HG02798 (cell line): ENCODE results near the gene SPEN.
A peak's percentile ranks its signal among the peaks of the same experiment; 100 is the strongest.

ENCODE experiments used
- ATAC-seq: cut with Tn5 transposase; IDR thresholded peaks from one replicate; pipeline ENCODE4 v1.9.1; 2021; ENCODE audit warnings: mild to moderate bottlenecking; ENCODE audit not compliant: unreplicated experiment, poor library complexity

SPEN gene

GRCh38 chr1:15956150-15956549 is 108.6 kb downstream of the SPEN start:
- no peak for ATAC-seq

DNA sequence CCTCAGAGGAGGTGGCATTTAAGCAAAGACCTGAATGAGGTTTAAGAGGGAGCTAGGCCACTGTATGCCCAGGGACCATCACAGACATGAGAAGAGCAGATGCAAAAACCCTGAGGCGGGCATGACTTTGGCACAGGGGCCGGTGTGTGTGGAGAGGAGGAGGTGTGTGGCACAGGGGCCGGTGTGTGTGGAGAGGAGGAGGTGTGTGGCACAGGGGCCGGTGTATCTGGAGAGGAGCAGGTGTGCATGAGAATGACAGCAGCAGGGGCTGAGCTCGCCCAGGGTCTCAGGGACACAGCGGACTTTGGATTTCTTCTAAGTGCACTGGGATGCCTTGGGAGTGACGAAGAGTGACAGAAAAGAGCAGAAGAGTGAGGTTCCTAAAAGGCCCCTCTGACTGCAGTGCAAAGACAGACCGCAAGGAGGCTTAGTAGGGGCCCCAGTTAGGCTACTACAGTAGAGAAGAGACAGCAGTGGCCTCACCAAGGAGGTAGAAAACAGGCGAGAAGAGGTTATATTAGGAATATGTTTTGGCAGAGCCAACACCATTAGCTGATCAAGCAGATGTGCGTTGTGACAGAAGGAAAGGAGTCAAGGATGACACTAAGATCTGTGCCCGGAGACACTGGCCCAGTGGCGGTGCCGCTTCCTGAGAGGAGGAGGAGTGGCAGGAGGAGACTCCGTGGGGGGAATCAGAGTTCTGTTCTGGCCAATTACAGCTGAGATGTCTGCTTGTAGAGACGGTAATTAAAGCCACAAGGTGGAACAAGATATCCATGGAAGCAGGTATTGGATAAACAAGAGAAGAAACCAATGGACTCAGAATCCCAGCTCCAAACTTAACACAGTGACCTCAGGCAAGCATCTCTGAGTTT is 110.0 kb downstream of the SPEN start:
- ATAC-seq = no peak

GRCh38 chr1:15958111-15958510 is 110.6 kb downstream of the SPEN start:
- no peak for ATAC-seq

DNA sequence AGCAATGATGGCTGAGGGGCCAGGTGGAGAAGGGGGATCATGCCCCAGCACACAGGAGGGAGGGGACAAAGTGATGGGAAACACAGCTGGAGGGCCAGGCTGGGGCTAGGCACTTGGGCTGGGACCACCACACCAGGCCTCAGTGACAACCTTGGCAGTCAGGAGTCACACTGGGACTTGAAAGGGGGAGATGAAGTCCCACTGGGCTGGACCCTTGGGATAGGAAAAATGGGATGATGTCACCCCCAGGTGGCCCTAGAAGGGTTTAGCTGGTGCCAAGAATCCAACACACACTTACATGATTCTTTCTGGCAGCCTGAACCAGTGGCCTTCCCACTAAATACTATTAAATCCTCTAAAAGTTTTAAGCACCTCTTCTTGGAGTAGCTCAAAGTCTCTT is 111.3 kb downstream of the SPEN start:
- ATAC-seq = no peak

DNA sequence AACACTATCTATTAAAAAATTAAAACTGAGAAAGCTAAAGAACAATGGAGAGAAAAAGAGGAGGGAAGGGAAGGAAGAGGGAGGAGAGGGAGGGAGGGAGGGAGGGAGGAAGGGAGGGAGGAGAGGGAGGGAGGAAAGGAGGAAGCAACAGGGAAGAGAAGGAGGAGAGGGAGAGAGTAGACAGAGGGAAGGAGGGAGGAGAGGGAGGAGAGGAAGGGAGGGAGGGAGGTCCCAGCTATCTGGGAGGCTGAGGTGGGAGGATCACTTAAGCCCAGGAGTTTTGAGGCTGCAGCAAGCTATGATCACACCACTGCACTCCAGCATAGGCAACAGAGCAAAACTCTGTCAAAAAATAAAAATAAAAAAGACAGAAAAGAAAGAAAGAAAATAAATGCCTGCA is 111.9 kb downstream of the SPEN start:
- ATAC-seq = no peak

GRCh38 chr1:15959827-15960446 is 112.4 kb downstream of the SPEN start:
- ATAC-seq = no peak

DNA sequence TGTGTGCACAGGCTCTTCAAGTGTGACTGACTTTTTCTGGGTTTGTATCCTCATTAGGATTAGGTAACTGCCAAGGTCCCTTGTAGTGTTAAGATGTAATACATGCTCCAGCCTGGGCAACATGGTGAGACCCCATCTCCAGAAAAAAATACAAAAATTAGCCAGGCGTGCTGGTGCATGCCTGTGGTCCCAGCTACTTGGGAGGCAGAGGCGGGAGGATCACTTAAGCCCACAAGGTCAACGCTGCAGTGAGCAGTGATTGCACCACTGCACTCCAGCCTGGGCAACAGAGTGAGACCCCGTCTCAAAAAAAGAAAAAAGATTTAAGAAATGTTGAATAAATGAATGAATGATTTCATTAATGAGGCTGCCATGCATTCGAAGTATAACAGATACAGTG is 113.3 kb downstream of the SPEN start:
- ATAC-seq = no peak

DNA sequence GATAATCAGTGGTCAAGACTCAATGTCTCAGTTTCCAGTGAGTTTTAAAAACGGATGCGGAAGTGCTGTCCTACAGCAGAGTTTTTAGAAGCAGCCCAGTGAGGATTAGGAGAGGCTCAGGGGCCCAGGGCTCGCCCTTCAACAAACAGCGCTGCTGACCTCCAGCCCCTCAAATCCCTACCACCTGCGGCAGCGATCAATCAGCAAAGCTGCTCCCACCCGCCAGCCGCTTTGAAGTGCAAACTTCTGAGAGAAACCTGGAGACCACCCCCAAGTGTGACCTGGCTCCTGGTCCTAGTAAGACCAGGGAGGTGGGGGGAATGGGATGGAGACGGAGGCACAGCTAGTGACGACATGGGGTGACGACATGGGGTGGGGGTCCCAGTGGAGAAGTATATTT is 114.0 kb downstream of the SPEN start:
- ATAC-seq = no peak

- no peak for ATAC-seq
Measured at GRCh38 chr1:15962176-15962575, 114.7 kb downstream of the SPEN start.

DNA sequence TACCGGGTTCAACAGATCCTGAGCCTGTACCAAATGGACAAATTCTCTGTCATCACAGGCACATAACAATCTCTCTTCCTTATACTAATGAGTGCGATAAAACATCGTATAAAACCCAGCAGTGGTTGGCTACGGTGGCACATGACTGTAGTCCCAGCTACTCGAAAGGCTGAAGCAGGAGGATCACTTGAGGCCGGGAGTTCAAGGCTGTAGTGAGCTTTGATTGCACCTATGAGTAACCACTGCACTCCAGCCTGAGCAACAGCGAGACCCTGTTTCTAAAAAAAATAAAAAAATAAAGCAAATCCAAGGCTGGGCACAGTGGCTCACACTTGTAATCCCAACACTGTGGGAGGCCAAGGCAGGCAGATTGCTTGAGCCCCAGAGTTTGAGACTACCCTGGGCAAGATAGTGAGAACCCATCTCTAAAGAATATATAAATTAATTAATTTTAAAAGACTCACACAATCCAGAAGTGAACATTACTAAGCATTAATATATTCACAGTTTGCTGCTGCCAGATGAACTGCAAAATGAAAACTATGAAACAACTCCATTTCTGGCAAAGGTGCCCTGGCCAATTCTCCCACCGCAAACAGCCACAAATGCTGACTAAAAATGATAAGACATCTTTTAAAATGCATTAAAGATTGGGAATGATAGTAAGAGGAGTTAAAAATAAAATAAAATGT is 115.3 kb downstream of the SPEN start:
- no peak for ATAC-seq

GRCh38 chr1:15963363-15963967 is 116.0 kb downstream of the SPEN start:
- no peak for ATAC-seq

GRCh38 chr1:15963968-15964648 is 116.6 kb downstream of the SPEN start:
- ATAC-seq = no peak

GRCh38 chr1:15965228-15965767 is 117.8 kb downstream of the SPEN start:
- no peak for ATAC-seq

- ATAC-seq = peak; percentile 78
Measured at GRCh38 chr1:15966081-15966955, 118.8 kb downstream of the SPEN start.

GRCh38 chr1:15966956-15967344 is 119.4 kb downstream of the SPEN start:
- no peak for ATAC-seq

- ATAC-seq = no peak
Measured at GRCh38 chr1:15968172-15968571, 120.7 kb downstream of the SPEN start.

DNA sequence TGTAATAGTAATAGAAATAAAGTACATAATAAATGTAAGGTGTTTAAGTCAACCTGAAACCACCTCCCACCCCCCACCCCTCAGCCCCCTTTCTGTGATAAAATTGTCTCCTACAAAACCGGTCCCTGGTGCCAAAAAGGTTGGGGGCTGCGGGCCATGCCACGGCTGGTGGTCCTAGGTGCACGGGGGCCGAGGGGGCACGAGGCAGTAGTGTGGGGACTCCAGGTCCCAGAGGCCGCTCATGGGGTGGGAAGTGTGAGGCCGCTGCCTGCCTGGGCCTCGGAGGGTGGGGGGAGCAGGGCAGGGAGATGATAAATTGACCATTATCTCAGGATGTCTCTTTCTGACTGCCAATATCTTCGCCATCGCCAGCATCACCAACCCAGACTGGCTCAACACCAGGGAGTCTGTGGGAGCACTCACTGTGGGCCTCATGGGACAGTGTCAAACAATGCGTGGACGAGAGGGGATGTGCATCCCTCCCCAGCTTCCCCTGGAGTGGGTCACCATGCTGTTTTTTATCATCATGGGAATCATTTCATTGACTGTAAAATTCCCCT is 121.9 kb downstream of the SPEN start:
- ATAC-seq = no peak

GRCh38 chr1:15970911-15971310 is 123.4 kb downstream of the SPEN start:
- no peak for ATAC-seq

GRCh38 chr1:15972409-15972808 is 124.9 kb downstream of the SPEN start:
- ATAC-seq = no peak
